RWPE1 (cell line): ENCODE data around the gene TUSC2.

ENCODE experiments used
- CTCF ChIA-PET: fragments of 350-600 bp; sonication (Branson Sonifier 250); formaldehyde crosslinking; extraction: SDS; loops from one replicate; lab custom pipeline; 2021; lab: Yijun Ruan, JAX
- POLR2A ChIA-PET: fragments of 400-600 bp; formaldehyde crosslinking; extraction: SDS; loops from one replicate; lab custom pipeline; 2020; ENCODE audit warnings: antibody characterized with exemption; ENCODE audit not compliant: low non-redundant PET; lab: Yijun Ruan, JAX
- DNase-seq: peaks from one replicate; pipeline ENCODE4 v3.0.0; 2012; ENCODE audit warnings: low spot score
- H3K27ac ChIP-seq: fragments of 450-650 bp; 2 replicates; pipeline ENCODE4 v1.5.1; 2017
- CTCF ChIP-seq: fragments of 450-650 bp; conservative IDR thresholded peaks from 2 replicates; pipeline ENCODE4 v1.5.1; 2017; ENCODE audit warnings: low read depth, mild to moderate bottlenecking

The TUSC2 gene

GRCh38 chr3:50327943-50328691 lies at the start of gene TUSC2:
Gene TUSC2, minus strand, starts transcription at chr3:50328223. Its CDS starts 124 bp downstream, at chr3:50328099.
- TF ChIP-seq CTCF, result no peak
- DNase-seq, result peak; percentile 94
- POLR2A ChIA-PET, result interaction anchor here (0.6 to 0.8 kb wide), 3 partner anchors 45 to 77 kb away, joined by 3 read pairs; no protein-coding TSS in a partner anchor
- H3K27ac ChIP-seq, result peak within 1 kb of the TSS; percentile 88
- CTCF ChIA-PET, result no interaction called here

- no peak overlapping the region for H3K27ac ChIP-seq
- ChIA-PET CTCF (no interaction called here), POLR2A (no interaction called here)
- TF ChIP-seq CTCF, result no peak
- no peak for DNase-seq
These were observed 47.4 kb upstream of the TUSC2 start for GRCh38 chr3:50375258-50375931.

GRCh38 chr3:50374363-50375257 lies 46.6 kb upstream of the TUSC2 start:
- DNase-seq, result no peak
- no peak for TF ChIP-seq CTCF
- ChIA-PET CTCF (no interaction called here), POLR2A (no interaction called here)
- H3K27ac ChIP-seq, result no peak overlapping the region

DNA sequence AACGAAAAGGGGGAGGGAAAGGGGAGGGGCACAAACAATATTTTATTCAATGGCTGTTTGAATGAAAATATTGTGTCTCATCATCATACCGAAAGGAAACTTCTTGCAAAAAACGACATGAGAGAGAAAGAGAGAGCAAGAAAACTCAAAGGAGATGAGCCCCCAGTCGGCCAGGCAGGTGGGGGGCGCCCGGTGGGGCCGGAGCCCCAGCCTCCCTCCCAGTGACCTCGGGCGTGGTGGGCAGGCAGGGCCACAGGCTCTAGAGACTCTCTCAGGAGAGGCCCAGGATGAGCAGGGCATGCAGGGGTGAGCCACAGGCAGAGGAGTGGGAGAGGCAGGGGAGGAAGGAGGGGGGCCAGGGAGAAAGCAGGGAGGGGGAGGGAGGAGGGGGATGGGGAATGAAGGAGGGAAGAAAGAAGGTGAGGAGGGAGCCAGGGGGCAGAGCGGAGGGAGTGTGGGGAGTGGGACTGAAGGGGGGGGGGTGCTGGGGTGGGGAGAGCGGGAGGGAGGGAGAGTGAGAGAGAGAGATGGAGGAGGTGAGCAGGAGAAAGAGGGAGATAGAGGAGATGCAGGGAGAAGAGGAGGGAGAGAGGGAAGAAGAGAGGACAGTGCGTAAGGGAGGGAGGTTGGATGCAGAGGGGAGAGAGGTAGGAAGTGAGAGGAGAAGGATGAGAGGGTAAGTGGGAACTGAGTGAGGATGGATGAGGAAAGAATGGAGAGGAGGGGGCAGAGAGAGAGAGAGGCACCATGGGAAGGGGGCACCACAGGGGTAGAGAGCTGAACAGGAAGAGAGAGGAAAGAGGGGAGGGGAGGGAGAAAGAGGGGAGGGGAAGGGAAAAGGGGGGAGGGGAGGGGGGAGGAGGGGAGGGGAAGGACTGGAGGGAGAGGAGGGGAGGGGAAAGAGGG lies 45.4 kb upstream of the TUSC2 start:
- no peak overlapping the region for H3K27ac ChIP-seq
- DNase-seq, result no peak
- POLR2A ChIA-PET, result no interaction called here
- CTCF ChIA-PET, result no interaction called here
- TF ChIP-seq CTCF, result no peak

DNA sequence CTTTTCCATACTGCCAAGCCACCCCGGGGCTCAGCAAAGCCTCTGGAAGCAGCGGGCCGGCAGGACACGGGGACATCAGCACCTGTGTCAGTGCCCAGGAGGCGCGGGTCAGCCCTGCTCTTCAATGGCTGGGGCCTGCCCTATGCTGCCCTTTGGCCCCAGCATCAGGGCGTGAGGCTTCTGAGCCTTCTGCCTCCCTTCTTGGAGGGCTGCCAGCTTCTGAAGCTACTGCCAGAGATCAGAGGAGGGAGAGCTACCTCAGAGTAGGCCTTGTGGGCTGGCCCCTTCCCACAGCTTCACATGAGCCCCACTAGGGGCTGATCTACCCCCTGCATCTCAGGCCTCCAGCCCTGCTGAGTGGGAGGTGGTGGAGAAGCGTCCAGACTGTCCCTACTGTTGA lies 44.3 kb upstream of the TUSC2 start:
- no peak overlapping the region for H3K27ac ChIP-seq
- DNase-seq, result no peak
- TF ChIP-seq CTCF, result no peak
- POLR2A ChIA-PET, result no interaction called here
- CTCF ChIA-PET, result no interaction called here
